A673 (cell line): ENCODE results near the gene ADAMTSL3. TPM values are rescaled to one million over a fixed set of nuclear protein-coding genes. Genes with fewer than 3 reads are reported as not detected.

ENCODE experiments used
- BruUV-seq: library from RNA; stranded (reverse); fragments of 400-500 nt; replicated peaks from 2 replicates; lab custom pipeline; 2021; lab: Mats Ljungman, UMichigan
- CTCF ChIA-PET: fragments of 300-600 bp; sonication (Branson Sonifier 250); formaldehyde crosslinking; loops from one replicate; lab custom pipeline; 2022; ENCODE audit warnings: antibody characterized with exemption; lab: Charles Lee
- POLR2A ChIA-PET: fragments of 300-600 bp; sonication (Branson Sonifier 250); formaldehyde crosslinking; loops from one replicate; lab custom pipeline; 2022; ENCODE audit warnings: antibody characterized with exemption; ENCODE audit not compliant: low non-redundant PET; lab: Charles Lee
- DNase-seq: peaks from one replicate; pipeline ENCODE4 v3.0.0-alpha.2; 2015; ENCODE audit warnings: low spot score
- H3K27ac ChIP-seq: fragments of 200-600 bp; sonication (generic); 2 replicates; pipeline ENCODE4 v1.5.1; 2016; ENCODE audit warnings: mixed run types, low read depth, mild to moderate bottlenecking, mixed read lengths, antibody characterized with exemption, low read length; ENCODE audit not compliant: poor library complexity, severe bottlenecking
- H3K27me3 ChIP-seq: fragments of 200-600 bp; sonication (generic); replicated peaks from 2 replicates; pipeline ENCODE4 v1.6.1; 2017; ENCODE audit warnings: mixed run types, low read depth, mild to moderate bottlenecking, mixed read lengths, antibody characterized with exemption, low read length; ENCODE audit not compliant: insufficient read depth, poor library complexity
- H3K36me3 ChIP-seq: fragments of 200-600 bp; sonication (generic); 2 replicates; pipeline ENCODE4 v1.6.1; 2016; ENCODE audit warnings: mixed run types, mild to moderate bottlenecking, mixed read lengths, antibody characterized with exemption, low read length; ENCODE audit not compliant: insufficient read depth, poor library complexity, severe bottlenecking
- H3K4me1 ChIP-seq: fragments of 200-600 bp; sonication (generic); 2 replicates; pipeline ENCODE4 v1.6.1; 2017; ENCODE audit warnings: mixed run types, mild to moderate bottlenecking, mixed read lengths, antibody characterized with exemption, low read length; ENCODE audit not compliant: insufficient read depth, poor library complexity, severe bottlenecking
- H3K4me3 ChIP-seq: fragments of 200-600 bp; sonication (generic); 2 replicates; pipeline ENCODE4 v1.5.1; 2016; ENCODE audit warnings: low read depth, mixed run types, mild to moderate bottlenecking, mixed read lengths, low read length; ENCODE audit not compliant: poor library complexity, severe bottlenecking
- H3K9me3 ChIP-seq: fragments of 200-600 bp; sonication (generic); 2 replicates; pipeline ENCODE4 v1.6.1; 2016; ENCODE audit warnings: mixed run types, low read depth, mild to moderate bottlenecking, mixed read lengths, antibody characterized with exemption, low read length; ENCODE audit not compliant: poor library complexity, severe bottlenecking
- EZH2 ChIP-seq: fragments of 200-600 bp; sonication (generic); IDR thresholded peaks from 2 replicates; pipeline ENCODE4 v1.6.1; 2017; ENCODE audit warnings: borderline replicate concordance, low read depth, mild to moderate bottlenecking, mixed read lengths, antibody characterized with exemption, low read length; ENCODE audit not compliant: poor library complexity, severe bottlenecking
- intact Hi-C: fragments of 100-400 bp; cut with micrococcal nuclease; formaldehyde crosslinking; loops from one replicate; pipeline ENCODE4 v1.10.0; 2022; ENCODE audit not compliant: unreplicated experiment
- total RNA-seq: library from RNA; stranded (reverse); gene quantifications from 2 replicates; pipeline ENCODE4 v1.2.3, GENCODE V29; 2021
- TF ChIP-seq, protein P1 (sequence below): fragments of 300-800, 200-600 bp; sonication (generic); conservative IDR thresholded peaks from 2 replicates; pipeline ENCODE4 v1.5.1; 2017; ENCODE audit warnings: low read depth, mild to moderate bottlenecking, antibody characterized with exemption, low read length, moderate library complexity, mixed read lengths

Gene ADAMTSL3
- total RNA-seq, 1 experiment from 2014 or later = 0.95 TPM

DNA sequence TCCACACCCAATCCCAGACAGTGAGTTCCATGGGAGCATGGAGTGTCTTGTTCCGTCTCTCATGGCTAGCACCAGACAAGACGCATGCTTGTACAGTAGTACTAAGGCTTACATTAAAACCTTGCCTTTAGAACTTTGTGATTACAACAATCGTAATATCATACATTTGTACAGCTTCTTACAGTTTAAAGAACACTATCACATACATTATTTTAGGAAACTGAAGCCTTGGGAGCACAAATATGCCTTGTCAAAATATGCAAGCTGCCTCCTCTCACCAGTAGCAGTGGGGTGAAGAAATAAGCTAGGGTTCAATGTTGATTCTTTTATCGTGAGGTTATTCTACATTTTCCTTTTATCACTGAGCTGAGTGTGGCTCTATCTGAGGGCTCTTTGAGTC lies 36.8 kb downstream of the ADAMTSL3 start:
- no peak for DNase-seq
- no peaks in the 10 kb centered on the region for H3K4me1 ChIP-seq
- no peaks in the 10 kb centered on the region for H3K36me3 ChIP-seq
- no peak overlapping the region for H3K4me3 ChIP-seq
- no TSS peak for BruUV-seq
- CTCF ChIA-PET = no interaction called here
- intact Hi-C loops = no loop called here
- TF ChIP-seq EZH2 = no peak
- TF ChIP-seq, protein P1, sequence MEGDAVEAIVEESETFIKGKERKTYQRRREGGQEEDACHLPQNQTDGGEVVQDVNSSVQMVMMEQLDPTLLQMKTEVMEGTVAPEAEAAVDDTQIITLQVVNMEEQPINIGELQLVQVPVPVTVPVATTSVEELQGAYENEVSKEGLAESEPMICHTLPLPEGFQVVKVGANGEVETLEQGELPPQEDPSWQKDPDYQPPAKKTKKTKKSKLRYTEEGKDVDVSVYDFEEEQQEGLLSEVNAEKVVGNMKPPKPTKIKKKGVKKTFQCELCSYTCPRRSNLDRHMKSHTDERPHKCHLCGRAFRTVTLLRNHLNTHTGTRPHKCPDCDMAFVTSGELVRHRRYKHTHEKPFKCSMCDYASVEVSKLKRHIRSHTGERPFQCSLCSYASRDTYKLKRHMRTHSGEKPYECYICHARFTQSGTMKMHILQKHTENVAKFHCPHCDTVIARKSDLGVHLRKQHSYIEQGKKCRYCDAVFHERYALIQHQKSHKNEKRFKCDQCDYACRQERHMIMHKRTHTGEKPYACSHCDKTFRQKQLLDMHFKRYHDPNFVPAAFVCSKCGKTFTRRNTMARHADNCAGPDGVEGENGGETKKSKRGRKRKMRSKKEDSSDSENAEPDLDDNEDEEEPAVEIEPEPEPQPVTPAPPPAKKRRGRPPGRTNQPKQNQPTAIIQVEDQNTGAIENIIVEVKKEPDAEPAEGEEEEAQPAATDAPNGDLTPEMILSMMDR = no peak
- H3K27me3 ChIP-seq = peaks cover 4% of the 10 kb centered on the region
- no peak overlapping the region for H3K27ac ChIP-seq
- POLR2A ChIA-PET = no interaction called here
- no peaks in the 10 kb centered on the region for H3K9me3 ChIP-seq

DNA sequence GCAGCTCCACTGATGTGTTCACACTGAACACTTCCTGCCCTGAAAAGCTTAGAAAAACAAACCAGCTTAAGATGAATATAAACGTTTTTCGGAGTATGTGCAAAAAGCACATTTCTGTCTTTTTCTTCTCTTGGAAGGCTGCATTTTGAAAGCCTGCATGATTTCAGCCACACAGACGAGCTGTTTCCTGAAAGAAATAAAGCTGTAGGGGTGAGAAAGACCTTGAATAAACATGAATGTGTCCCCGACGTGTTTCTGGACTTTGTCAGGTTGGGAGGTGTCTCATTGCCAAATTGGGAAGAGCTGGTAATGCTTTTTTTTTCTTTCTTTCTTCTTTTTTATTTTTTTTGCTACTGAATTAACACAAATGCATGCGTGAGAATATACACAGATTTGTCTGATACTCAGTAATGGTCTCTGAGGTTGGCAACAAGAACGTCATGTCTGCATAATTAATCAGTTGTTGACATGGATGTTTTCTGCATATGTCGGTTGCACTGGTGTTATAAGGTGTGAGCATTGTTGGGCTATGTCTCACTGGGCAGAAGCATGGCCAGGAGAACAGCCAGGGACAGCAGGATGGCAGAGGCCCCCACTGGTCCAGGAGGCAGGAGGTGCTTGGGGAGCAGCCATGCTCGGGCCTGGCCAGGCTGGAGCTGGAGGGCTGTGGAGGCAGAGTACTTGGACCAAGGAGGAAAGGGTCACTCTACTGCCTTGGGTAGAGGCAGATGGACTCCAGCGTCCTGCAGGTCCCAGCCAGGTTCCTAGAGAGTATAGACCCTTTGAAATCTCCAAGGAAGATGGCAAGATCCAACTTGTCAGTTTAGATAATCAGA lies 39.0 kb downstream of the ADAMTSL3 start:
- Histone ChIP-seq H3K4me3 (no peak overlapping the region), H3K27ac (no peak overlapping the region), H3K4me1 (no peaks in the 10 kb centered on the region), H3K36me3 (no peaks in the 10 kb centered on the region), H3K27me3 (peaks cover 4% of the 10 kb centered on the region), H3K9me3 (no peaks in the 10 kb centered on the region)
- POLR2A ChIA-PET = no interaction called here
- intact Hi-C loops = no loop called here
- no peak for DNase-seq
- TF ChIP-seq EZH2 = no peak
- TF ChIP-seq, protein P1 = no peak
- CTCF ChIA-PET = interaction anchor here (0.7 kb wide), 1 partner anchor 48 kb away, joined by 5 read pairs; no protein-coding TSS in a partner anchor
- no TSS peak for BruUV-seq

DNA sequence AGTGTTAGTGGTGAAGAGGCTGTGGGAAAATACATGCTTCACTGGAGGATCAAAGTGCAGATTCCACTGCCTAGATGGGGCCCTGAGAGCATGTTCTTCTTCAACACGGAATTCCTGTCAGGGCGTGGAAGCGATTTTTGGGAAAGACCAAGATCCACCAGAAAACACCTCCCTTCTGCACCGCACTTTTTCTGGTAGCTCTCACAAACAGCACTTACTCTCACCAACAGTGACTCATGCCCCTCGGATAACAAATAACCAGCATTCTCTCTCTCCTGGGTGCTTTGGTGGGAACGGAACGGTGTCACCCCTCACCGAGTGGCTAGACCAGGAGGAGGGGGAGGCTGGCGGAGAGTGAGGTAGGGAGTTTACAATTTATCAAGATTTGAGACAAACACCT lies 40.1 kb downstream of the ADAMTSL3 start:
- ChIA-PET POLR2A (no interaction called here), CTCF (no interaction called here)
- H3K27ac ChIP-seq = no peak overlapping the region
- no peaks in the 10 kb centered on the region for H3K4me1 ChIP-seq
- TF ChIP-seq, protein P1 = no peak
- no peak for TF ChIP-seq EZH2
- no TSS peak for BruUV-seq
- peak; percentile 4 for DNase-seq
- no peaks in the 10 kb centered on the region for H3K9me3 ChIP-seq
- H3K4me3 ChIP-seq = no peak overlapping the region
- H3K27me3 ChIP-seq = peaks cover 4% of the 10 kb centered on the region
- intact Hi-C loops = no loop called here
- H3K36me3 ChIP-seq = no peaks in the 10 kb centered on the region
